ENCODE results near the gene INTS1. TPM values are rescaled to one million over a fixed set of nuclear protein-coding genes. Genes with fewer than 3 reads are reported as not detected.
"Not testable (repeated sequence)": the region's sequence is repeated elsewhere in the genome, so short reads cannot be mapped to it uniquely, and the experiment has no call there.

INTS1 gene
- total RNA-seq, 2 donors from 2014 or later, result 84.6 to 85.0 TPM

DNA sequence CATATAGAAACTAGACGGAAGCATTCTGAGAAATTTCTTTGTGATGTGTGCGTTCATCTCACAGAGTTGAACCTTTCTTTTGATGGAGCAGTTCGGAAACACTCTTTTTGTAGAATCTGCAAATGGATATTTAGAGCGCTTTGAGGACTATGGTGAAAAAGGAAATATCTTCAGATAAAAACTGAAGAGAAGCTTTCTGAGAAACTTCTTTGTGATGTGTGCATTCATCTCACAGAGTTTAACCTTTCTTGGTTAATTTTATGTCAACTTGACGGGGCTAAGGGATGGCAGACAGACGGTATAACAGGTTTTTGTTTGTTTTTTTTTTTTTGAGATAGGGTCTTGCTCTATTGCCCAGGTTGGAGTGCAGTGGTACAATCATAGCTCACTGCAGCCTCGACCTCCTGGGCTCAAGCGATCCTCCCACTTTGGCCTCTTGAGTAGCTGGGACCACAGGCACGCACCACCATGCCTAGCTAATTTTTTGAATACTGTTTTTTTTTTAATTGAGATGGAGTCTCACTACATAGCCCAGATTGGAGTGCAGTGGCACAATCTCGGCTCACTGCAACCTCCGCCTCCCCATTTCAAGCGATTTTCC is 15.2 kb upstream of the INTS1 start:
- not testable (repeated sequence) for ATAC-seq; H3K27ac Mint-ChIP-seq; DNase-seq (ENCODE audit: low spot score in 2 of 2); H3K9me3 Mint-ChIP-seq
- H3K36me3 Mint-ChIP-seq, result peaks cover 6 to 13% of the 10 kb centered on the region in 2 donors

DNA sequence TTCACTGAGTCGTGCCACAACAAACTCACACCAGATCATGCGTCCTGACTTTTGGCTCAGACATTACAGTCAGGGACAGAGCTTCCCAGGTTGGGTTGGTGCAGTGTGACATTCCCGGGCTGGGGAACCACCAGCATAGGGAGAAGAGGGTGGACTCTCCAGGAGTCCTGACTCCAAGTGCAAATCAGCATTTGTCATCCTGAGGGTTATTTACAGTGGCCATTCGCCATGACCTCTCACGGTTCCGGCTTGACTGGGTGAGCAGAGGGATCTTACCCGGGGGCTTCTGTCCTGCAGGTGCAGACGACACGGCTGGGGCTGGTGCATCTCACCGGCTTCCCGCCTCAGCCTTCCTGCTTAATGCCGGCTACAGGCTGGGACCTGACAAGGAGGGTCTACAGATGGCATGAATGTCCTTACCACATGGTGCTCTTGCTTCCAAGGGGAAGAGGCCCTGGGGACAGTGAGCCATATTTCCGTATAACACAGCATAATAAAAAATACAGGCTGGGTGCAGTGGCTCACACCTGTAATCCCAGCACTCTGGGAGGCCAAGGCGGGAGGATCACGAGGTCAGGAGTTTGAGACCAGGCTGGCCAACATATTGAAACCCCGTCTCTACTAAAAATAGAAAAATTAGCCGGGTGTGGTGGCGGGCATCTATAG is 12.5 kb upstream of the INTS1 start:
- H3K27ac Mint-ChIP-seq, result no peak overlapping the region
- no peak for DNase-seq (ENCODE audit: low spot score in 2 of 2)
- H3K36me3 Mint-ChIP-seq, result peaks cover 6 to 10% of the 10 kb centered on the region in 2 donors
- ATAC-seq, result no peak
- H3K9me3 Mint-ChIP-seq, result peaks cover 4 to 5% of the 10 kb centered on the region in 2 donors

GRCh38 chr7:1515509-1515967 is 11.3 kb upstream of the INTS1 start:
- DNase-seq (ENCODE audit: low spot score in 2 of 2); H3K9me3 Mint-ChIP-seq; H3K36me3 Mint-ChIP-seq; ATAC-seq; H3K27ac Mint-ChIP-seq: not testable (repeated sequence)

GRCh38 chr7:1514995-1515401 is 10.8 kb upstream of the INTS1 start:
- ATAC-seq, result no peak
- peaks cover 6% of the 10 kb centered on the region in 2 donors for H3K36me3 Mint-ChIP-seq
- DNase-seq (ENCODE audit: low spot score in 2 of 2), result no peak
- H3K9me3 Mint-ChIP-seq, result peaks cover 4 to 5% of the 10 kb centered on the region in 2 donors
- H3K27ac Mint-ChIP-seq, result no peak overlapping the region

DNA sequence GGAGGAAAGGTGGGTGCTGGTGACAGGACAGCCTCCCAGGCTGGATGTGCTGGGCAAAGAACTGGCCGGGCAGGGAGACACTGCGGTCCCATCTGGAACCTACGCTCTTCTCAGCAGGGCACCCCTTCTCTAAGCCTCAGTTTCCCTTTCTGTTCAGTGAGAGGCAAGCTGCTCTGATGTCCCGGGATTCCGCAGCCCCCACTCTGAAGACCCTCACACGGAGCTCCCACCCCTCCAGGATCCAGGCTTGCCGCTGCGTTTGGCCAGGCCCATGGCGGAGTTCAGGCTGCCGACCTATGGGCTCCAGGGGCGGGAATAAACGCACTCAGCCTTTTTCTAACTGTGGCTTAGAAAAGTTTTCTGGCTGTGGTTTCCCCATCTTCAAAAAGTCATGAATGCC is 10.2 kb upstream of the INTS1 start:
- no peak overlapping the region for H3K27ac Mint-ChIP-seq
- no peak for DNase-seq (ENCODE audit: low spot score in 2 of 2)
- peaks cover 4 to 5% of the 10 kb centered on the region in 2 donors for H3K9me3 Mint-ChIP-seq
- ATAC-seq, result no peak
- H3K36me3 Mint-ChIP-seq, result peaks cover 6% of the 10 kb centered on the region in 2 donors

- Mint-ChIP-seq H3K27ac (peak overlapping the region in 1 of 2 donors; percentile 77), H3K36me3 (no peaks in the 10 kb centered on the region), H3K9me3 (no peaks in the 10 kb centered on the region)
- no peak for ATAC-seq
- no peak for DNase-seq (ENCODE audit: low spot score in 2 of 2)
Measured at GRCh38 chr7:1513657-1514095, 9.5 kb upstream of the INTS1 start.

DNA sequence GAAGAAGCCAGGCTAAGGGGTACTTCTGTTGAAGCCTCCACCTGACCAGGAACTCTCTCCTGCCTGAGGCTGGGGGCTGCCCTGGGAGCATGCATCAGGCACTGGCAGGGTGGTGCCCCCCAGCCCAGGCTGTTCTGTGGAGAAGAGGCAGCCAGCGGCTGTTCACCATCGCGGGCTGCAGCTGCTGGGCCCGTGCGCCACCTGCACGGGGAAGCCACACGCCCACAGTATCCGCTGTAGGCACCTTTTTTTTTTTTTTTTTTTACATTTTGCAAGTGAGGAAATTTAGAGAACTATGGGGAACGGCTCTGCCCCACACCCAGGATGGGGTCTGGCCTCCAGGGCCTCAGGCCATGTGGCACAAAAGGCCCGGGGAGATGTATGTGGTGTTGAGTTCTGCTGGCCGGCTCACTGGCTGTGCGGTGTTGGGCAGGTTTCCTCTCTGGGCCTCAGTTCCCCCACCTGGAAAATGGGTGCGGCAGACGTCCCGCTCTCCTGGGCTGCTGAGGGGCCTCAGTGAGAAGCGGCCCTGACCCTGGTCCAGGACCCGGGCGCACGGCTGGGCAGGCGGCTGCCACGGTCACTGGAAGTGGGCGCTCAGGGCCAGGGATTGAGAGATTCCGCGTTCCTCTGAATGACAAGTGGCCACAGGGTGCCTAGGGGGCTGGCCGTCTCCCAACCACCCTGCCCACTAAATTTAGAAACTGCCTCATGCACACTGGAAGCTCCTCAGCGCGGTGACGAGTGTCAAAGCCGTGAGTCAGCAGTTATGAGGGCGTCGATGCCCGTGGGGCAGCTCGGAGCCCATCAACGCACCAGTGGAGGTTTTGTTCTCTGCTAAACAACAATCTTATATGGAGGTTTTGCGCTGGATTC is 8.8 kb upstream of the INTS1 start:
- ATAC-seq (peak; percentile 73 to 81), DNase-seq (ENCODE audit: low spot score in 2 of 2) (peak in 1 of 2 donors; percentile 41)
- no peaks in the 10 kb centered on the region for H3K9me3 Mint-ChIP-seq
- peak overlapping the region; percentile 9 to 77 for H3K27ac Mint-ChIP-seq
- H3K36me3 Mint-ChIP-seq, result peaks cover 0 to 4% of the 10 kb centered on the region in 2 donors

DNA sequence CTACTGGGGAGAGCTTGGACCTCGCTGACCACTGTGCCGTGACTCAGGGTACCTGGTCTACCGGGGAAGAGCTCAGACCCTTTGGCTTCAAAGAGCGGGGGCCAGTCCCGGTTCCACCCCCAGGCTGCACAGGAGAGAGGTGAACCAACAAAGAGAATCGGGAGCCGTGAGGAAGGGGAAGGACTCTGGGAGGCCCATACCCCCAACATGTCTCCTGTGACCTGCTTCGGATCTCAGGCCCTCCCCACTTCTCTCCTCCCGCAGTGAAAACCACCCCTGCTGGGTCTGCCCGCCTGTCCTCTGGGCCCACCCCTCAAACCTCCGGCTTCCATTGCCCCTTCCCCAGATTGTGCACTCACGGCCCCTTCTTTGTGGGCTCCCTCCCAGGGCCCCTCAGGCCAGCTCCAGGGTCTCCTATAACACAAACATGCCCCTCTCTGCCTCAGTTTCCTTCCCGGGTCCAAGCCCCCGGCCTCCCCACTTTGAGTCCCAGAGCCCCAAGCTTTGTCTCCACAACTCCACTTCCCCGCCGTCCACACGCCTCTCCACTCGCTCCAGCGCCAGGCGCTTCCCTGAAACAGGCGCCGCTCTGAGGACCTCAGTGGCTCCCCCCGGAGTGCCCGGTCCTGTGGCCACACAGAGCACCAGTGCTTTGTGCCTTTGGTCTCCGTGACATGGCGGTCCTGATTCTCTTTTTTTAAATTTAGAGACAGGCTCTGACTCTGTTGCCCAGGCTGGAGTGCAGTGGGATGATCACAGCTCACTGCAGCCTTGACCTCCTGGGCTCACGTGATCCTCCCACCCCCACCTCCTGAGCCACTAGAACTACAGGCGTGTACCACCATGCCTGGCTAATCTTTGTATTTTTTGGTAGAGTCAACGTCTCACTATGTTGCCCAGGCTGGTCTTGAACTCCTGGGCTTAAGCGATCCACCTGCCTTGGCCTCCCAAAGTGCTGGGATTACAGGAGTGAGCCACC is 7.5 kb upstream of the INTS1 start:
- no peak for DNase-seq (ENCODE audit: low spot score in 2 of 2)
- Mint-ChIP-seq H3K27ac (peak overlapping the region in 1 of 2 donors; percentile 77), H3K36me3 (peaks cover 0 to 4% of the 10 kb centered on the region in 2 donors), H3K9me3 (no peaks in the 10 kb centered on the region)
- ATAC-seq, result no peak

DNA sequence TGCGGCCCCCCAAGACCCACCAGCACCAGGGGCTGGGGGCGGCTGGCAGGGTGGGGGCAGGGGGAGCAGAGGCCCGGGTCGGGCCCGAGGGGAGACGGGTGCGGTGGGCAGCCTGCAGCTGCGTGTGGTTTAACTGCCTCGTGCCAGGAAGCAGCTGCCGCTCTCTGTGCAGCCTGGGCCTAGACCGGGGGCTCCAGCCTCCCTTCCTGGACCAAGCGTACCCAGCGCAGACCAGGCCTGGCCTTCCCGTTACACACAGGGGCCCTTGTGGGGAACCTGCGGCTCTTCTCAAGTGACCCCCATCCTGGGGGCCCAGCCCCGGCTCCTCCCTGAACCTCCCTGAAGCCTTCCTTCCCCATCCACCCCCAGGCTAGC is 6.6 kb upstream of the INTS1 start:
- ATAC-seq, result no peak
- no peak overlapping the region for H3K27ac Mint-ChIP-seq
- no peak for DNase-seq (ENCODE audit: low spot score in 2 of 2)
- H3K36me3 Mint-ChIP-seq, result peaks cover 0 to 4% of the 10 kb centered on the region in 2 donors
- no peaks in the 10 kb centered on the region for H3K9me3 Mint-ChIP-seq

DNA sequence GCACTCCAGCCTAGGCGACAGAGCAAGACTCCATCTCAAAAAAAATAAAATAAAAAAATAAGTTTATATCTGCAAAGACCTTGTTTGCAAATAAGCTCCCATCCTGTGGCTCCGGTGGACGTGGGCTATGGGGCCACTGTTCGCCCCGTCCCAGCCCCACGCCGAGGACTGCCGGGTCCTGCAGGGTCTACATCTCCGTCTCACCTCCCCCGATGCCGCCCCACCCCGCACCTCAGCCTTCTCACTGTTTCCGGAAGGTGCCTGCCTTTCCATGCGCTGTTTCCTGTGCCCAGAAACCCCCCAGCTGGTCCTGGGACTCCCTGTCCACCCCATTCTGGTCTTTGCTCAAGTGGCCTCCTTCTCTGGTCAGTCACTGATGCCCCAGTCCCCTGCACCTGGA is 5.0 kb upstream of the INTS1 start:
- peaks cover 0 to 4% of the 10 kb centered on the region in 2 donors for H3K36me3 Mint-ChIP-seq
- ATAC-seq (no peak), DNase-seq (ENCODE audit: low spot score in 2 of 2) (no peak)
- no peaks in the 10 kb centered on the region for H3K9me3 Mint-ChIP-seq
- H3K27ac Mint-ChIP-seq, result no peak overlapping the region

DNA sequence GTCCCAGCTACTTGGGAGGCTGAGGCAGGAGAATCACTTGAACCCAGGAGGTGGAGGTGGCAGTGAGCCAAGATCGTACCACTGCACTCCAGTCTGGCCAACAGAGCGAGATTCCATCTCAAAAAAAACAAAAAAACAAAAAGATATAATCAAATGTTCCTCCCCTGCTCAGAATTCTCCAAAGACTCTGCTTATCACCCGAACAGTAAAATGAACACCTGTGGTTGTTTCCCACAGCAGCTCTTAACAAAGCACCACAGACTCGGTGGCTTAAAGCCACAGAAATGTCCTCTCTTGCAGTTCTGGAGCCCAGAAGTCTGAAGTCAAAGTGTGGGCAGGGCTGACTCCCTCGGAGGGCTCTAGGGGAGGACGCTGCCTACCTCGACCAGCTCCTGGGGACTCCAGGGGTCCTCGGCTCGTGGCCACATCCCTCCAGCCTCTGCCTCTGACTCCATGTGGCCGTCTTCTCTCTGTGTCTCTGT is 4.1 kb upstream of the INTS1 start:
- Mint-ChIP-seq H3K27ac (peak overlapping the region; percentile 23 to 79), H3K9me3 (no peaks in the 10 kb centered on the region), H3K36me3 (peaks cover 4 to 7% of the 10 kb centered on the region in 2 donors)
- ATAC-seq (no peak), DNase-seq (ENCODE audit: low spot score in 2 of 2) (no peak)

- Mint-ChIP-seq H3K9me3 (no peaks in the 10 kb centered on the region), H3K36me3 (peaks cover 22 to 27% of the 10 kb centered on the region in 2 donors), H3K27ac (peak overlapping the region in 1 of 2 donors; percentile 78)
- ATAC-seq (no peak), DNase-seq (ENCODE audit: low spot score in 2 of 2) (peak in 1 of 2 donors; percentile 29)
Measured at GRCh38 chr7:1505731-1506550, 1.8 kb upstream of the INTS1 start.

GRCh38 chr7:1503390-1503789 is 799 bp downstream of the INTS1 start:
- no peak for ATAC-seq
- Mint-ChIP-seq H3K27ac (peak overlapping the region; percentile 85 to 96), H3K36me3 (peaks cover 22 to 25% of the 10 kb centered on the region in 2 donors), H3K9me3 (no peaks in the 10 kb centered on the region)
- no peak for DNase-seq (ENCODE audit: low spot score in 2 of 2)

- H3K9me3 Mint-ChIP-seq, result no peaks in the 10 kb centered on the region
- H3K27ac Mint-ChIP-seq, result peak overlapping the region; percentile 85 to 91
- ATAC-seq, result no peak
- no peak for DNase-seq (ENCODE audit: low spot score in 2 of 2)
- H3K36me3 Mint-ChIP-seq, result peaks cover 22 to 23% of the 10 kb centered on the region in 2 donors
Measured at GRCh38 chr7:1502845-1503244, 1.3 kb downstream of the INTS1 start.

Data from activated naive CD4-positive, alpha-beta T cell treated with anti-CD3 and anti-CD28 coated beads, Interleukin-2, amount 50 U/mL, for 72 hours (primary cell).